ENCODE data around the gene CLCNKA.
"Not testable (repeated sequence)": the region's sequence is repeated elsewhere in the genome, so short reads cannot be mapped to it uniquely, and the experiment has no call there.

Gene CLCNKA

GRCh38 chr1:16021681-16022080 is at the start of gene CLCNKA:
TSS of gene CLCNKA (plus strand) at chr1:16022036. CDS start at chr1:16022620, 584 bp downstream.
- peak; percentile 83 for DNase-seq

- no peak for DNase-seq
Measured at GRCh38 chr1:15972409-15972808, 49.4 kb upstream of the CLCNKA start.

GRCh38 chr1:15973772-15974171 is 48.1 kb upstream of the CLCNKA start:
- DNase-seq: no peak

GRCh38 chr1:15974855-15975254 is 47.0 kb upstream of the CLCNKA start:
- DNase-seq: no peak

- peak; percentile 4 for DNase-seq
Measured at GRCh38 chr1:15975358-15975804, 46.5 kb upstream of the CLCNKA start.

- peak; percentile 83 for DNase-seq
Measured at GRCh38 chr1:15975805-15976680, 45.8 kb upstream of the CLCNKA start, which contains the start of gene ZBTB17. TSS of gene ZBTB17 (minus strand) at chr1:15976101. CDS start at chr1:15948495, 27,606 bp downstream.

- not testable (repeated sequence) for DNase-seq
Measured at GRCh38 chr1:15977947-15978346, 43.9 kb upstream of the CLCNKA start.

GRCh38 chr1:15981679-15982078 is 40.2 kb upstream of the CLCNKA start:
- no peak for DNase-seq

GRCh38 chr1:15983275-15983674 is 38.6 kb upstream of the CLCNKA start:
- no peak for DNase-seq

GRCh38 chr1:15985611-15986297 is 36.1 kb upstream of the CLCNKA start:
- no peak for DNase-seq

GRCh38 chr1:15988856-15989736 is 32.7 kb upstream of the CLCNKA start:
- no peak for DNase-seq

- DNase-seq: peak; percentile 4
Measured at GRCh38 chr1:15989776-15990175, 32.1 kb upstream of the CLCNKA start.

- DNase-seq: no peak
Measured at GRCh38 chr1:15991427-15992186, 30.2 kb upstream of the CLCNKA start.

GRCh38 chr1:15992187-15992553 is 29.7 kb upstream of the CLCNKA start:
- DNase-seq: no peak

GRCh38 chr1:15992582-15993500 is 29.0 kb upstream of the CLCNKA start:
- no peak for DNase-seq

GRCh38 chr1:15993666-15994065 is 28.2 kb upstream of the CLCNKA start:
- no peak for DNase-seq

- DNase-seq: no peak
Measured at GRCh38 chr1:15994081-15994480, 27.8 kb upstream of the CLCNKA start.

- no peak for DNase-seq
Measured at GRCh38 chr1:15994590-15995351, 27.1 kb upstream of the CLCNKA start.

- DNase-seq: no peak
Measured at GRCh38 chr1:15997076-15997585, 24.7 kb upstream of the CLCNKA start.
